ENCODE data around the gene RELT. TPM values are rescaled to one million over a fixed set of nuclear protein-coding genes. Genes with fewer than 3 reads are reported as not detected.
A peak's percentile ranks its signal among the peaks of the same experiment; 100 is the strongest.

RELT gene
- total RNA-seq, 1 donor from 2014 or later, result 20.9 TPM

- Mint-ChIP-seq H3K27ac (ENCODE audit: unreplicated experiment) (no peak overlapping the region), H3K9me3 (no peaks in the 10 kb centered on the region), H3K27me3 (ENCODE audit: low read depth) (no peaks in the 10 kb centered on the region), H3K36me3 (ENCODE audit: low read depth) (no peaks in the 10 kb centered on the region), H3K4me3 (no peak overlapping the region), H3K4me1 (peaks cover 28% of the 10 kb centered on the region)
- DNase-seq (ENCODE audit: low read depth, low spot score), result no peak
- no peak for TF ChIP-seq CTCF (conservative IDR thresholded peaks at IDR 0.05)
These were observed 10.3 kb downstream of the RELT start for GRCh38 chr11:73386546-73386945.

- Mint-ChIP-seq H3K27me3 (ENCODE audit: low read depth) (no peaks in the 10 kb centered on the region), H3K9me3 (no peaks in the 10 kb centered on the region), H3K4me3 (no peak overlapping the region), H3K36me3 (ENCODE audit: low read depth) (no peaks in the 10 kb centered on the region), H3K27ac (ENCODE audit: unreplicated experiment) (no peak overlapping the region), H3K4me1 (peaks cover 28% of the 10 kb centered on the region)
- DNase-seq (ENCODE audit: low read depth, low spot score), result no peak
- TF ChIP-seq CTCF (conservative IDR thresholded peaks at IDR 0.05), result no peak
These were observed 11.5 kb downstream of the RELT start for GRCh38 chr11:73387594-73388264.

- Mint-ChIP-seq H3K4me3 (peak overlapping the region; percentile 65), H3K36me3 (ENCODE audit: low read depth) (peaks cover 1% of the 10 kb centered on the region), H3K27ac (ENCODE audit: unreplicated experiment) (no peak overlapping the region), H3K4me1 (peaks cover 24% of the 10 kb centered on the region), H3K9me3 (no peaks in the 10 kb centered on the region), H3K27me3 (ENCODE audit: low read depth) (peaks cover under 1% of the 10 kb centered on the region)
- DNase-seq (ENCODE audit: low read depth, low spot score), result no peak
- no peak for TF ChIP-seq CTCF (conservative IDR thresholded peaks at IDR 0.05)
These were observed 12.3 kb downstream of the RELT start for GRCh38 chr11:73388265-73389133.

- no peak for DNase-seq (ENCODE audit: low read depth, low spot score)
- Mint-ChIP-seq H3K36me3 (ENCODE audit: low read depth) (peaks cover 3% of the 10 kb centered on the region), H3K27me3 (ENCODE audit: low read depth) (peaks cover 3% of the 10 kb centered on the region), H3K27ac (ENCODE audit: unreplicated experiment) (peak overlapping the region; percentile 24), H3K9me3 (no peaks in the 10 kb centered on the region), H3K4me3 (no peak overlapping the region), H3K4me1 (peaks cover 24% of the 10 kb centered on the region)
- TF ChIP-seq CTCF (conservative IDR thresholded peaks at IDR 0.05), result no peak
These were observed 12.9 kb downstream of the RELT start for GRCh38 chr11:73389134-73389525.

GRCh38 chr11:73389916-73390315, 13.7 kb downstream of the RELT start:
- no peaks in the 10 kb centered on the region for H3K9me3 Mint-ChIP-seq
- peaks cover 3% of the 10 kb centered on the region for H3K27me3 Mint-ChIP-seq (ENCODE audit: low read depth)
- DNase-seq (ENCODE audit: low read depth, low spot score), result no peak
- peaks cover 24% of the 10 kb centered on the region for H3K4me1 Mint-ChIP-seq
- H3K27ac Mint-ChIP-seq (ENCODE audit: unreplicated experiment), result no peak overlapping the region
- H3K36me3 Mint-ChIP-seq (ENCODE audit: low read depth), result peaks cover 3% of the 10 kb centered on the region
- H3K4me3 Mint-ChIP-seq, result peak overlapping the region; percentile 8
- no peak for TF ChIP-seq CTCF (conservative IDR thresholded peaks at IDR 0.05)

All from neural crest cell (in vitro differentiated cells).